Measurements from ENCODE around the gene HBEGF.

DNA sequence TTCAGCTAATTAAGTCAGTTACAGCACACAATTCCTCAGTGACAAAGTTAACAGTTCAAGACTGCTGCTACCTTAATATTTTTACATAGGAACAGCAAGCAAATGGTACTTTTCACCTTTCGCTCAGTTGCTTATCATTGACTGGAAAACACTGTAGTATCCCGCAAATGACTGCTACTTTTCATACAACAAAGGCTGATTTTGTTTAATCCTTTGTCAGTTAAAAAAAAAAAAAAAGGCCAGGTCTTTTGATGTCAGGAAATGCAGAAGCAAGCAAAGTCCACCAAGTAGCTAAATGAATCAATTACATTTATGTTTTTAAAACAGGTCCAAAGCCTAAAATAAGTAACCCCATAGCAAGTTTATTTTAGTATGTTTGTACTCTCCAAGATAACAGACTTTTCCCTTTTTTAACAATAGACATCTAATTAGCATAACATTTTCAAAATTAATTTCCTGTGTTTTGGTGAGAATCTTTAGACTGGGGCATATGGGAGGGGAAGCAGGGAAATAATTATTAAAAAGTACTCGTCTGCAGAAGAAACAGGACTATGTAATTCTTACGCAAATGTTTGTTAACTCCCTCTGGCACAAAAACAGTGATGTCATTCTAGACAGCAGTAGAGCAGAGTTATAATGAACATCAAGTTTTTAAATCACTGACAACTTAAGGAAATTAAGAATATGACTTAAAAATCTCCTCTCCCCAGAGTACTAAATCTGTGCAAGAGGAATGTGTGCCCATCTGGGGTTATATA, 53.1 kb downstream of the HBEGF start:
- TF ChIP-seq CTCF (IDR thresholded peaks at IDR 0.05; ENCODE audit: poor library complexity) (no peak), EZH2phosphoT487 (IDR thresholded peaks at IDR 0.05; ENCODE audit: low read depth, severe bottlenecking, unreplicated experiment) (no peak)
